HepG2 (cell line): ENCODE results near the gene DSG2. TPM values are rescaled to one million over a fixed set of nuclear protein-coding genes. Genes with fewer than 3 reads are reported as not detected.

Source experiments
- AHDC1 ChIP-seq: sonication (generic); formaldehyde crosslinking; IDR thresholded peaks from 2 replicates; pipeline ENCODE4 v1.5.1; 2020; ENCODE audit warnings: mild to moderate bottlenecking, missing genetic modification reagents, borderline replicate concordance
- CREB1 ChIP-seq, 2 experiments: fragments of 450-650 bp in 1 of 2; IDR thresholded peaks; 2 replicates each; pipeline ENCODE4 v1.6.1; 2016 to 2017; ENCODE audit warnings: control low read depth in 1 of 2, mild to moderate bottlenecking in 1 of 2, missing compliant biosample characterization in 1 of 2, missing genetic modification characterization in 1 of 2
- FOXA1 ChIP-seq, 2 experiments: fragments of 450-650 bp in 1 of 2; sonication (generic) in 1 of 2; formaldehyde crosslinking in 1 of 2; IDR thresholded peaks; 2 replicates each; pipeline versions ENCODE4 v1.4.0 to v1.6.1; 2016 to 2020; ENCODE audit warnings: missing genetic modification reagents in 1 of 2
- FOXA3 ChIP-seq: IDR thresholded peaks from 2 replicates; pipeline ENCODE4 v1.6.1; 2016; ENCODE audit warnings: missing genetic modification reagents, missing compliant biosample characterization
- ISL2 ChIP-seq: sonication (generic); formaldehyde crosslinking; IDR thresholded peaks from 2 replicates; pipeline ENCODE4 v1.5.0; 2020; ENCODE audit warnings: missing genetic modification reagents
- NR2F2 ChIP-seq: IDR thresholded peaks from 2 replicates; pipeline ENCODE4 v1.6.1; 2012; ENCODE audit warnings: low read depth, inconsistent platforms, borderline replicate concordance
- RARA ChIP-seq: IDR thresholded peaks from 2 replicates; pipeline ENCODE4 v1.6.1; 2016; ENCODE audit warnings: missing genetic modification reagents, missing compliant biosample characterization
- SP4 ChIP-seq: sonication (generic); formaldehyde crosslinking; IDR thresholded peaks from 2 replicates; pipeline ENCODE4 v1.8.1; 2023; ENCODE audit warnings: mild to moderate bottlenecking, missing genetic modification reagents
- ZBTB34 ChIP-seq: sonication (generic); formaldehyde crosslinking; IDR thresholded peaks from 2 replicates; pipeline ENCODE4 v1.8.0; 2022; ENCODE audit warnings: mild to moderate bottlenecking, missing genetic modification reagents
- ZNF343 ChIP-seq: sonication (generic); formaldehyde crosslinking; IDR thresholded peaks from 2 replicates; pipeline ENCODE4 v1.4.0; 2020; ENCODE audit warnings: mild to moderate bottlenecking, missing genetic modification reagents
- ZNF354B ChIP-seq: sonication (generic); formaldehyde crosslinking; IDR thresholded peaks from 2 replicates; pipeline ENCODE4 v1.8.0; 2022; ENCODE audit warnings: mild to moderate bottlenecking, missing genetic modification reagents
- ZNF580 ChIP-seq: IDR thresholded peaks from 2 replicates; pipeline ENCODE4 v1.6.1; 2016; ENCODE audit warnings: low read depth, borderline replicate concordance
- ZNF619 ChIP-seq: sonication (generic); formaldehyde crosslinking; IDR thresholded peaks from 2 replicates; pipeline ENCODE4 v1.4.0; 2020; ENCODE audit warnings: mild to moderate bottlenecking, missing genetic modification reagents
- ZSCAN9 ChIP-seq: IDR thresholded peaks from 2 replicates; pipeline ENCODE4 v1.6.1; 2016; ENCODE audit warnings: borderline replicate concordance
- ZZZ3 ChIP-seq: sonication (generic); formaldehyde crosslinking; IDR thresholded peaks from 2 replicates; pipeline ENCODE4 v1.4.0; 2020; ENCODE audit warnings: missing genetic modification reagents, mild to moderate bottlenecking, borderline replicate concordance
- polyA plus RNA-seq, 8 experiments: library from polyadenylated mRNA; depleted of rRNA in 3 of 8; stranded (reverse) in 7 of 8; unstranded in 1 of 8; fragments of >200 nt; fragmentation: Illumina TruSeq in 4 of 8; extraction: Trizol in 4 of 8; gene quantifications; 2 replicates each; pipeline versions ENCODE4 v1.2.1 to v1.2.3, GENCODE V29; 2011 to 2016; ENCODE audit warnings: low read depth in 4 of 8, missing spikeins in 1 of 8, mixed read lengths in 1 of 8; ENCODE audit not compliant: insufficient read depth in 1 of 8
- total RNA-seq, 5 experiments: library from RNA; depleted of rRNA; stranded (reverse); fragments of >200 nt; fragmentation: Illumina TruSeq; extraction: Trizol; gene quantifications; 2 replicates each; pipeline ENCODE4 v1.2.3, GENCODE V29; 2016; ENCODE audit warnings: low read depth in 1 of 5

DSG2 gene
- total and polyA plus RNA-seq, 2 of the 13 experiments (the other 11 are each of a cell fraction or from before 2014, with no cell fraction given): 23.3 to 66.7 TPM

GRCh38 chr18:31587529-31587928 is 89.6 kb downstream of the DSG2 start (continued):
- peak; percentile 58; the same call in 1 of the 2 replicates for TF ChIP-seq AHDC1 (CRISPR knock-in tag)
- TF ChIP-seq NR2F2: peak; percentile 93
- TF ChIP-seq ZNF619 (CRISPR knock-in tag): no peak
- no peak for TF ChIP-seq FOXA1 (IDR thresholded peaks at IDR 0.05)
- TF ChIP-seq FOXA1 (CRISPR knock-in tag; IDR thresholded peaks at IDR 0.05): peak; percentile 87
- TF ChIP-seq ZNF580: no peak
- TF ChIP-seq SP4 (CRISPR knock-in tag): no peak
- no peak for TF ChIP-seq CREB1 (IDR thresholded peaks at IDR 0.05)
- TF ChIP-seq CREB1 (CRISPR knock-in tag; IDR thresholded peaks at IDR 0.05): peak; percentile 46
- peak; percentile 79 for TF ChIP-seq FOXA3
- no peak for TF ChIP-seq ZNF354B (CRISPR knock-in tag)
- no peak for TF ChIP-seq ZSCAN9
- TF ChIP-seq ZNF343 (CRISPR knock-in tag): no peak
- TF ChIP-seq RARA (CRISPR knock-in tag): peak; percentile 70
- peak; percentile 82; the same call in 1 of the 2 replicates for TF ChIP-seq ISL2 (CRISPR knock-in tag)
- TF ChIP-seq ZBTB34 (CRISPR knock-in tag): no peak
- no peak for TF ChIP-seq ZZZ3
